HG02852 (cell line): ENCODE measurements around the gene GGTA1.

Source experiments
- ATAC-seq: cut with Tn5 transposase; IDR thresholded peaks from one replicate; pipeline ENCODE4 v1.9.1; 2021; ENCODE audit warnings: mild to moderate bottlenecking, moderate library complexity; ENCODE audit not compliant: unreplicated experiment

Gene GGTA1

GRCh38 chr9:121500165-121500478 lies 478 bp upstream of the GGTA1 start:
- ATAC-seq, result no peak

- no peak for ATAC-seq
Measured at GRCh38 chr9:121499177-121499426, 542 bp downstream of the GGTA1 start.

- no peak for ATAC-seq
Measured at GRCh38 chr9:121498487-121499176, 1.0 kb downstream of the GGTA1 start.

GRCh38 chr9:121498150-121498486 lies 1.5 kb downstream of the GGTA1 start:
- peak; percentile 69 for ATAC-seq

- ATAC-seq, result no peak
Measured at GRCh38 chr9:121495976-121496375, 3.7 kb downstream of the GGTA1 start.

- ATAC-seq, result no peak
Measured at GRCh38 chr9:121494192-121494591, 5.5 kb downstream of the GGTA1 start.

GRCh38 chr9:121491111-121491510 lies 8.5 kb downstream of the GGTA1 start:
- ATAC-seq, result no peak

- no peak for ATAC-seq
Measured at GRCh38 chr9:121489344-121489743, 10.3 kb downstream of the GGTA1 start.

GRCh38 chr9:121486043-121486442 lies 13.6 kb downstream of the GGTA1 start:
- no peak for ATAC-seq

- no peak for ATAC-seq
Measured at GRCh38 chr9:121485623-121486022, 14.0 kb downstream of the GGTA1 start.

- ATAC-seq, result no peak
Measured at GRCh38 chr9:121484651-121485446, 14.8 kb downstream of the GGTA1 start.

- ATAC-seq, result no peak
Measured at GRCh38 chr9:121483473-121484031, 16.1 kb downstream of the GGTA1 start.

GRCh38 chr9:121483049-121483448 lies 16.6 kb downstream of the GGTA1 start:
- no peak for ATAC-seq

GRCh38 chr9:121478816-121479676 lies 20.6 kb downstream of the GGTA1 start:
- ATAC-seq, result no peak

- ATAC-seq, result no peak
Measured at GRCh38 chr9:121476156-121476555, 23.5 kb downstream of the GGTA1 start.

- no peak for ATAC-seq
Measured at GRCh38 chr9:121474231-121474947, 25.3 kb downstream of the GGTA1 start.

GRCh38 chr9:121473229-121473628 lies 26.4 kb downstream of the GGTA1 start:
- ATAC-seq, result no peak

- ATAC-seq, result no peak
Measured at GRCh38 chr9:121472446-121472845, 27.2 kb downstream of the GGTA1 start.

- no peak for ATAC-seq
Measured at GRCh38 chr9:121466142-121466541, 33.5 kb downstream of the GGTA1 start.

GRCh38 chr9:121464968-121465367 lies 34.7 kb downstream of the GGTA1 start:
- ATAC-seq, result no peak
